CD14-positive monocyte (primary cell): Measurements from ENCODE around the gene XBP1. TPM values are rescaled to one million over a fixed set of nuclear protein-coding genes. Genes with fewer than 3 reads are reported as not detected.
"Not testable (repeated sequence)": the region's sequence is repeated elsewhere in the genome, so short reads cannot be mapped to it uniquely, and the experiment has no call there.

Source experiments
- DNase-seq, 3 donors: peaks; one replicate each; pipeline ENCODE4 v3.0.0-alpha.2; 2011 to 2022
- H2AFZ ChIP-seq: 2 replicates; pipeline ENCODE4 v1.6.0; 2012; ENCODE audit warnings: mild to moderate bottlenecking, low read depth, low read length, inconsistent platforms; ENCODE audit not compliant: insufficient read depth, poor library complexity, severe bottlenecking
- H3K27ac ChIP-seq, 2 donors: 1 replicate in 1 of 2; 2 replicates in 1 of 2; pipeline ENCODE4 v1.5.1; 2012 to 2013; ENCODE audit warnings: low read length in 2 of 2, control low read depth in 1 of 2, inconsistent platforms in 1 of 2, low read depth in 1 of 2, mild to moderate bottlenecking in 1 of 2
- H3K27me3 ChIP-seq, 2 donors: one replicate each; pipeline versions ENCODE4 v1.6.0 to v1.6.1; 2011 to 2013; ENCODE audit warnings: low read length in 2 of 2; ENCODE audit not compliant: control insufficient read depth in 2 of 2, insufficient read depth in 2 of 2
- H3K36me3 ChIP-seq, 2 donors: replicated peaks in 1 of 2; 1 replicate in 1 of 2; 2 replicates in 1 of 2; pipeline versions ENCODE4 v1.5.1 to v1.6.1; 2012 to 2013; ENCODE audit warnings: low read length in 2 of 2, control low read depth in 1 of 2, inconsistent platforms in 1 of 2, mild to moderate bottlenecking in 1 of 2; ENCODE audit not compliant: insufficient read depth in 2 of 2, control insufficient read depth in 1 of 2
- H3K4me1 ChIP-seq, 2 donors: 1 replicate in 1 of 2; 2 replicates in 1 of 2; pipeline versions ENCODE4 v1.5.1 to v1.6.1; 2012 to 2013; ENCODE audit warnings: low read length in 2 of 2, control low read depth in 1 of 2, inconsistent platforms in 1 of 2, mild to moderate bottlenecking in 1 of 2, moderate library complexity in 1 of 2; ENCODE audit not compliant: insufficient read depth in 2 of 2, control insufficient read depth in 1 of 2
- H3K4me2 ChIP-seq: replicated peaks from 2 replicates; pipeline ENCODE3; 2012; ENCODE audit warnings: low read length, moderate library complexity, mild to moderate bottlenecking; ENCODE audit not compliant: poor library complexity, severe bottlenecking; ENCODE audit errors: extremely low read depth
- H3K4me3 ChIP-seq, 3 experiments: fragments of 200-600 bp in 1 of 3; sonication (generic) in 1 of 3; replicated peaks in 1 of 3; 1 replicate in 2 of 3; 2 replicates in 1 of 3; pipeline ENCODE4 v1.5.1; 2011 to 2013; ENCODE audit warnings: low read length in 3 of 3, mild to moderate bottlenecking in 3 of 3, control low read depth in 2 of 3, low read depth in 2 of 3, inconsistent platforms in 1 of 3, moderate library complexity in 1 of 3
- H3K79me2 ChIP-seq: 2 replicates; pipeline ENCODE4 v1.6.0; 2012; ENCODE audit warnings: mild to moderate bottlenecking, control low read depth, inconsistent platforms, low read length, moderate library complexity; ENCODE audit not compliant: insufficient read depth
- H3K9ac ChIP-seq: 2 replicates; pipeline ENCODE4 v1.6.0; 2017; ENCODE audit warnings: low read length, mild to moderate bottlenecking; ENCODE audit not compliant: insufficient read depth, poor library complexity, severe bottlenecking
- H3K9me3 ChIP-seq, 2 donors: replicated peaks in 1 of 2; 1 replicate in 1 of 2; 2 replicates in 1 of 2; pipeline versions ENCODE4 v1.5.1 to v1.6.1; 2012 to 2013; ENCODE audit warnings: low read length in 2 of 2, control low read depth in 1 of 2; ENCODE audit not compliant: control insufficient read depth in 1 of 2, insufficient read depth in 1 of 2
- H4K20me1 ChIP-seq: 2 replicates; pipeline ENCODE4 v1.6.0; 2012; ENCODE audit warnings: mild to moderate bottlenecking, low read length, control low read depth, moderate library complexity; ENCODE audit not compliant: insufficient read depth
- H3K27ac Mint-ChIP-seq, 7 donors: one replicate each; pipeline ENCODE4 v1.8.0; 2020; ENCODE audit warnings: mild to moderate bottlenecking in 7 of 7, mixed read lengths in 7 of 7, moderate library complexity in 6 of 7, inconsistent platforms in 2 of 7
- H3K27me3 Mint-ChIP-seq, 3 donors: one replicate each; pipeline ENCODE4 v1.8.0; 2021 to 2022; ENCODE audit warnings: low read depth in 3 of 3, mild to moderate bottlenecking in 3 of 3, mixed read lengths in 3 of 3, moderate library complexity in 3 of 3, inconsistent platforms in 1 of 3
- H3K36me3 Mint-ChIP-seq, 2 donors: one replicate each; pipeline ENCODE4 v1.8.0; 2020; ENCODE audit warnings: mixed read lengths in 2 of 2, inconsistent platforms in 1 of 2, mild to moderate bottlenecking in 1 of 2
- H3K4me1 Mint-ChIP-seq: one replicate; pipeline ENCODE4 v1.8.0; 2020; ENCODE audit warnings: mild to moderate bottlenecking, mixed read lengths
- H3K4me3 Mint-ChIP-seq, 2 donors: one replicate each; pipeline ENCODE4 v1.8.0; 2020; ENCODE audit warnings: mild to moderate bottlenecking in 2 of 2, mixed read lengths in 2 of 2, moderate library complexity in 1 of 2
- H3K9me3 Mint-ChIP-seq, 7 donors: one replicate each; pipeline ENCODE4 v1.8.0; 2020 to 2022; ENCODE audit warnings: mixed read lengths in 7 of 7, mild to moderate bottlenecking in 6 of 7, moderate library complexity in 6 of 7, inconsistent platforms in 2 of 7
- WGBS: methylation state at CpG from one replicate; pipeline ENCODE4 v1.1.5; 2013; ENCODE audit warnings: missing lambda C conversion rate; ENCODE audit not compliant: insufficient coverage; 5-methylcytosine and 5-hydroxymethylcytosine counted together
- intact Hi-C, 2 donors: fragments of 100-400 bp; cut with micrococcal nuclease; formaldehyde crosslinking; loops; one replicate each; pipeline versions ENCODE4 v1.15.0 to v1.15.1; 2023
- polyA plus RNA-seq, 3 donors: library from polyadenylated mRNA; depleted of rRNA in 1 of 3; unstranded in 2 of 3; stranded (reverse) in 1 of 3; fragments of 300-500 nt in 2 of 3; fragments of >200 nt in 1 of 3; fragmentation: Illumina TruSeq in 2 of 3; gene quantifications; 1 replicate in 2 of 3; 2 replicates in 1 of 3; pipeline ENCODE4 v1.2.3, GENCODE V29; 2012 to 2021
- TF ChIP-seq, protein P1 (sequence below): fragments of 200-600 bp; IDR thresholded peaks from one replicate; pipeline ENCODE4 v1.8.0; 2022; ENCODE audit warnings: antibody characterized with exemption, mild to moderate bottlenecking

The XBP1 gene
- polyA plus RNA-seq, 3 donors: 175 to 215 (median 201) TPM

DNA sequence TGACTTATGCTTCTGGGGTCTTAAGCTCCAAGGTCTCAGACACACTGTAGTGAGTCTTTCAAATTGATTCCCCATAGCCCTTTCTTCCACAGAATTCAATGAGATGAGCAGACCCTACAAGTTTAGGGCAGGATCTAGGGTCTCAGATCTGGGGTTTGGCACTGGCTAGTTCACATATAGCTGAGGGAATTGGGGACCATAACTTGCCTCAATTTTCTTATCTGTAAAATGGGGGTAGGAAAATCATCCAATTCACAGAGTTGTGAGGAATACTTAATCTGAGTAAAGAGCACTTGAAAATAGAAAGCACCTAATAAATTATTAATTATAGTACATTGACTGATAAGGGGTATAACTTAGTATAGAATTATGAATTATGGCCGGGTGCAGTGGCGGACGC, 33.7 kb downstream of the XBP1 start:
- no peak overlapping the region for H2AFZ ChIP-seq
- intact Hi-C loops: no loop called here
- Mint-ChIP-seq H3K27ac (no peak overlapping the region), H3K27me3 (peaks cover 3 to 6% (median 3%) of the 10 kb centered on the region in 3 donors), H3K36me3 (no peaks in the 10 kb centered on the region), H3K4me3 (no peak overlapping the region), H3K4me1 (no peaks in the 10 kb centered on the region), H3K9me3 (peaks cover 0 to 9% (median 7%) of the 10 kb centered on the region in 7 donors)
- no peaks in the 10 kb centered on the region for H3K79me2 ChIP-seq
- no peaks in the 10 kb centered on the region for H4K20me1 ChIP-seq
- no peak overlapping the region for H3K27ac ChIP-seq
- no peak overlapping the region for H3K4me3 ChIP-seq
- no peaks in the 10 kb centered on the region for H3K27me3 ChIP-seq
- H3K4me1 ChIP-seq: no peaks in the 10 kb centered on the region
- no peaks in the 10 kb centered on the region for H3K36me3 ChIP-seq
- H3K9me3 ChIP-seq: peaks cover 5% of the 10 kb centered on the region in 2 donors
- 86% methylated on average over 2 of the region's 3 CpGs for WGBS
- no peak overlapping the region for H3K4me2 ChIP-seq
- TF ChIP-seq, protein P1, sequence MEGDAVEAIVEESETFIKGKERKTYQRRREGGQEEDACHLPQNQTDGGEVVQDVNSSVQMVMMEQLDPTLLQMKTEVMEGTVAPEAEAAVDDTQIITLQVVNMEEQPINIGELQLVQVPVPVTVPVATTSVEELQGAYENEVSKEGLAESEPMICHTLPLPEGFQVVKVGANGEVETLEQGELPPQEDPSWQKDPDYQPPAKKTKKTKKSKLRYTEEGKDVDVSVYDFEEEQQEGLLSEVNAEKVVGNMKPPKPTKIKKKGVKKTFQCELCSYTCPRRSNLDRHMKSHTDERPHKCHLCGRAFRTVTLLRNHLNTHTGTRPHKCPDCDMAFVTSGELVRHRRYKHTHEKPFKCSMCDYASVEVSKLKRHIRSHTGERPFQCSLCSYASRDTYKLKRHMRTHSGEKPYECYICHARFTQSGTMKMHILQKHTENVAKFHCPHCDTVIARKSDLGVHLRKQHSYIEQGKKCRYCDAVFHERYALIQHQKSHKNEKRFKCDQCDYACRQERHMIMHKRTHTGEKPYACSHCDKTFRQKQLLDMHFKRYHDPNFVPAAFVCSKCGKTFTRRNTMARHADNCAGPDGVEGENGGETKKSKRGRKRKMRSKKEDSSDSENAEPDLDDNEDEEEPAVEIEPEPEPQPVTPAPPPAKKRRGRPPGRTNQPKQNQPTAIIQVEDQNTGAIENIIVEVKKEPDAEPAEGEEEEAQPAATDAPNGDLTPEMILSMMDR: no peak
- no peak overlapping the region for H3K9ac ChIP-seq
- no peak for DNase-seq

DNA sequence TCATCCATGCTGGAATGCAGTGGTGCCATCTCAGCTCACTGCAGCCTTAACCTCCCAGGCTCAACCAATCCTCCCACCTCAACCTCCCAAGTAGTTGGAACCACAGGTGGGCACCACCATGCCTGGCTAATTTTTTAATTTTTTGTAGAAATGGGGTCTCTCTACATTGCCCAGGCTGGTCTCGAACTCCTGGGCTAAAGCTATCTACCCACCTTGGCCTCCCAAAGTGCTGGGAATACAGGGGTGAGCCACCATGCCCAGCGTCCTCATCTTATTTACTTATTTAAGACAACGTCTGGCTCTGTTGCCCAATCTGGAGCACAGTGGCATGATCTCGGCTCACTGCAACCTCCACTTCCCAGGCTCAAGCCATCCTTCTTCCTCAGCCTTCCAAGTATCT, 38.4 kb downstream of the XBP1 start:
- H3K4me3 Mint-ChIP-seq, H2AFZ ChIP-seq, H3K27ac ChIP-seq, H3K36me3 Mint-ChIP-seq, H4K20me1 ChIP-seq, DNase-seq, H3K36me3 ChIP-seq, H3K27me3 Mint-ChIP-seq, H3K9ac ChIP-seq, intact Hi-C loops, H3K4me2 ChIP-seq, H3K4me3 ChIP-seq, H3K27me3 ChIP-seq, H3K9me3 Mint-ChIP-seq, H3K79me2 ChIP-seq, H3K9me3 ChIP-seq, H3K27ac Mint-ChIP-seq: not testable (repeated sequence)
- H3K4me1 Mint-ChIP-seq: peaks cover 22% of the 10 kb centered on the region
- 100% methylated on average over 3 of the region's 4 CpGs for WGBS
- peaks cover 17% of the 10 kb centered on the region in 2 donors for H3K4me1 ChIP-seq
